IMR-90 (cell line): ENCODE data around the gene NOM1. TPM values are rescaled to one million over a fixed set of nuclear protein-coding genes. Genes with fewer than 3 reads are reported as not detected.

Experiments used
- ATAC-seq: fragments of 200-7000 bp; cut with Tn5 transposase; 2 replicates; pipeline ENCODE4 v1.9.1; 2020; ENCODE audit warnings: low read depth, mild to moderate bottlenecking, moderate library complexity
- BruUV-seq: library from RNA; stranded (reverse); fragments of 400-500 nt; replicated peaks from 2 replicates; lab custom pipeline; 2021; lab: Mats Ljungman, UMichigan
- CTCF ChIA-PET: fragments of 300-600 bp; formaldehyde crosslinking; extraction: SDS; loops from one replicate; lab custom pipeline; 2021; ENCODE audit warnings: antibody characterized with exemption; lab: Yijun Ruan, JAX
- POLR2A ChIA-PET: fragments of 300-600 bp; sonication (Branson Sonifier 250); formaldehyde crosslinking; loops from one replicate; lab custom pipeline; 2022; ENCODE audit warnings: antibody characterized with exemption; ENCODE audit not compliant: unreplicated experiment; lab: Charles Lee
- DNase-seq: peaks from one replicate; pipeline ENCODE4 v3.0.0; 2013
- H2AFZ ChIP-seq: replicated peaks from 2 replicates; pipeline ENCODE3; 2013; ENCODE audit warnings: low read length, mild to moderate bottlenecking; ENCODE audit not compliant: poor library complexity
- H2AK5ac ChIP-seq: 2 replicates; pipeline ENCODE4 v1.6.1; 2013; ENCODE audit warnings: low read depth, low read length, inconsistent platforms
- H2AK9ac ChIP-seq: replicated peaks from 2 replicates; pipeline ENCODE3; 2013; ENCODE audit warnings: mild to moderate bottlenecking, low read depth, low read length, moderate library complexity; ENCODE audit not compliant: poor library complexity
- H2BK120ac ChIP-seq: 2 replicates; pipeline ENCODE4 v1.6.1; 2013; ENCODE audit warnings: low read depth, low read length, inconsistent platforms
- H2BK15ac ChIP-seq: 3 replicates; pipeline ENCODE4 v1.6.1; 2013; ENCODE audit warnings: low read depth, low read length, inconsistent platforms
- H2BK20ac ChIP-seq: 2 replicates; pipeline ENCODE4 v1.6.1; 2013; ENCODE audit warnings: low read depth, mild to moderate bottlenecking, inconsistent platforms, low read length, moderate library complexity
- H2BK5ac ChIP-seq: 2 replicates; pipeline ENCODE4 v1.6.1; 2013; ENCODE audit warnings: mild to moderate bottlenecking, low read depth, low read length, inconsistent platforms; ENCODE audit not compliant: poor library complexity, severe bottlenecking
- H3K14ac ChIP-seq: replicated peaks from 2 replicates; pipeline ENCODE4 v1.6.1; 2013; ENCODE audit warnings: low read depth, low read length, inconsistent platforms
- H3K18ac ChIP-seq: 2 replicates; pipeline ENCODE4 v1.6.1; 2013; ENCODE audit warnings: low read depth, low read length, control low read depth
- H3K23ac ChIP-seq: 2 replicates; pipeline ENCODE4 v1.6.1; 2013; ENCODE audit warnings: low read depth, low read length, inconsistent platforms
- H3K27ac ChIP-seq: 2 replicates; pipeline ENCODE4 v1.5.1; 2013; ENCODE audit warnings: mild to moderate bottlenecking, control low read depth, low read length; ENCODE audit not compliant: insufficient read depth
- H3K27me3 ChIP-seq: 2 replicates; pipeline ENCODE4 v1.6.1; 2013; ENCODE audit warnings: low read length; ENCODE audit not compliant: control insufficient read depth, insufficient read depth
- H3K36me3 ChIP-seq: 2 replicates; pipeline ENCODE4 v1.6.1; 2013; ENCODE audit warnings: low read length, mixed read lengths; ENCODE audit not compliant: control insufficient read depth, insufficient read depth
- H3K4ac ChIP-seq: 2 replicates; pipeline ENCODE4 v1.6.1; 2013; ENCODE audit warnings: low read depth, low read length, inconsistent platforms
- H3K4me1 ChIP-seq: 2 replicates; pipeline ENCODE4 v1.6.1; 2013; ENCODE audit warnings: low read length, mixed read lengths; ENCODE audit not compliant: control insufficient read depth, insufficient read depth
- H3K4me2 ChIP-seq: 2 replicates; pipeline ENCODE4 v1.6.1; 2013; ENCODE audit warnings: low read depth, mild to moderate bottlenecking, control low read depth, low read length, moderate library complexity
- H3K4me3 ChIP-seq: 2 replicates; pipeline ENCODE4 v1.5.1; 2013; ENCODE audit warnings: low read depth, mild to moderate bottlenecking, control low read depth, low read length, moderate library complexity; ENCODE audit not compliant: insufficient read depth
- H3K56ac ChIP-seq: 2 replicates; pipeline ENCODE4 v1.6.1; 2013; ENCODE audit warnings: low read length, inconsistent platforms; ENCODE audit not compliant: insufficient read depth; ENCODE audit errors: extremely low read depth
- H3K79me1 ChIP-seq, 2 experiments: 2 replicates each; pipeline ENCODE4 v1.6.1; 2013; ENCODE audit warnings: low read length in 2 of 2, inconsistent platforms in 1 of 2, low read depth in 1 of 2
- H3K9ac ChIP-seq: 2 replicates; pipeline ENCODE4 v1.6.1; 2013; ENCODE audit warnings: low read depth, low read length, control low read depth
- H3K9me1 ChIP-seq: 2 replicates; pipeline ENCODE4 v1.6.1; 2013; ENCODE audit warnings: low read length, inconsistent platforms; ENCODE audit not compliant: insufficient read depth
- H3K9me3 ChIP-seq: 2 replicates; pipeline ENCODE4 v1.6.1; 2013; ENCODE audit warnings: low read length; ENCODE audit not compliant: control insufficient read depth, insufficient read depth
- H4K20me1 ChIP-seq: 2 replicates; pipeline ENCODE4 v1.6.1; 2013; ENCODE audit warnings: low read length, inconsistent platforms; ENCODE audit not compliant: insufficient read depth
- H4K5ac ChIP-seq: 2 replicates; pipeline ENCODE4 v1.6.1; 2013; ENCODE audit warnings: mild to moderate bottlenecking, low read depth, low read length, control low read depth
- H4K8ac ChIP-seq, 2 experiments: 2 replicates each; pipeline ENCODE4 v1.6.1; 2013; ENCODE audit warnings: low read depth in 2 of 2, low read length in 2 of 2, control low read depth in 1 of 2, inconsistent platforms in 1 of 2
- H4K91ac ChIP-seq: 2 replicates; pipeline ENCODE4 v1.6.1; 2013; ENCODE audit warnings: low read depth, low read length, inconsistent platforms; ENCODE audit not compliant: insufficient read depth
- BHLHE40 ChIP-seq: fragments of 150-350 bp; IDR thresholded peaks from 2 replicates; pipeline ENCODE4 v1.6.1; 2016; ENCODE audit warnings: mild to moderate bottlenecking, low read depth, low read length
- CEBPB ChIP-seq: IDR thresholded peaks from 2 replicates; pipeline ENCODE4 v1.6.1; 2012; ENCODE audit warnings: low read depth, low read length, improper control_type of control experiment
- CTCF ChIP-seq: conservative IDR thresholded peaks from 2 replicates; pipeline ENCODE4 v1.5.1; 2012; ENCODE audit warnings: mild to moderate bottlenecking, low read depth, low read length, improper control_type of control experiment
- MAFK ChIP-seq: IDR thresholded peaks from 2 replicates; pipeline ENCODE4 v1.6.1; 2012; ENCODE audit warnings: low read depth, low read length, improper control_type of control experiment
- MAZ ChIP-seq: IDR thresholded peaks from 2 replicates; pipeline ENCODE4 v1.6.1; 2012; ENCODE audit warnings: low read depth, mild to moderate bottlenecking, low read length, improper control_type of control experiment, moderate library complexity, borderline replicate concordance
- MXI1 ChIP-seq: IDR thresholded peaks from 2 replicates; pipeline ENCODE4 v1.6.1; 2012; ENCODE audit warnings: low read depth, mild to moderate bottlenecking, low read length, moderate library complexity, borderline replicate concordance
- NFE2L2 ChIP-seq: fragments of 150-350 bp; IDR thresholded peaks from 2 replicates; pipeline ENCODE4 v1.6.1; 2016; ENCODE audit warnings: low read depth, mild to moderate bottlenecking, low read length
- POLR2A ChIP-seq: IDR thresholded peaks from 2 replicates; pipeline ENCODE4 v1.6.1; 2012; ENCODE audit warnings: mild to moderate bottlenecking, low read depth, low read length
- RAD21 ChIP-seq: IDR thresholded peaks from 2 replicates; pipeline ENCODE4 v1.6.1; 2012; ENCODE audit warnings: low read length, improper control_type of control experiment
- SMC3 ChIP-seq: fragments of 150-350 bp; IDR thresholded peaks from 2 replicates; pipeline ENCODE4 v1.6.1; 2016; ENCODE audit warnings: low read depth, mild to moderate bottlenecking, antibody characterized with exemption, low read length, moderate library complexity
- WGBS, 2 experiments: methylation state at CpG; one replicate each; pipeline versions ENCODE4 v1.1.5 to v1.1.7; 2013; ENCODE audit warnings: missing lambda C conversion rate in 2 of 2; ENCODE audit not compliant: insufficient read length in 1 of 2; ENCODE audit errors: extremely low coverage in 2 of 2; 5-methylcytosine and 5-hydroxymethylcytosine counted together
- dilution Hi-C: fragments of 300-500 bp; cut with HindIII; formaldehyde crosslinking; loops from one replicate; pipeline ENCODE4 v1.14.3; 2018; ENCODE audit warnings: low sequenced_read_pairs; ENCODE audit not compliant: unreplicated experiment
- in situ Hi-C: fragments of 300-500 bp; cut with MboI; formaldehyde crosslinking; loops from 3 replicates; pipeline ENCODE4 v1.14.3; 2019; ENCODE audit warnings: low sequenced_read_pairs, inconsistent platforms, mixed read lengths
- intact Hi-C: fragments of 100-400 bp; cut with micrococcal nuclease; formaldehyde crosslinking; loops from 2 replicates; pipeline ENCODE4 v1.10.0; 2022
- polyA plus RNA-seq, 3 experiments: library from polyadenylated mRNA; depleted of rRNA; stranded (reverse); fragments of >200 nt; gene quantifications; 2 replicates each; pipeline ENCODE4 v1.2.3, GENCODE V29; 2012; ENCODE audit warnings: low replicate concordance in 1 of 3
- total RNA-seq: library from RNA; depleted of rRNA; stranded (reverse); fragments of >200 nt; gene quantifications from 2 replicates; pipeline ENCODE4 v1.2.3, GENCODE V29; 2012
- TF ChIP-seq, protein P1 (sequence below): fragments of 150-350 bp; IDR thresholded peaks from 2 replicates; pipeline ENCODE4 v1.6.1; 2016; ENCODE audit warnings: low read depth, mild to moderate bottlenecking, low read length, moderate library complexity, borderline replicate concordance

The NOM1 gene
- total and polyA plus RNA-seq, 2 of the 4 experiments (the other 2 are of a cell fraction), result 15.3 to 15.4 TPM

- TF ChIP-seq MAFK (no peak), RAD21 (no peak)
Observed at GRCh38 chr7:157013602-157014549, 64.4 kb downstream of the NOM1 start (continued).

DNA sequence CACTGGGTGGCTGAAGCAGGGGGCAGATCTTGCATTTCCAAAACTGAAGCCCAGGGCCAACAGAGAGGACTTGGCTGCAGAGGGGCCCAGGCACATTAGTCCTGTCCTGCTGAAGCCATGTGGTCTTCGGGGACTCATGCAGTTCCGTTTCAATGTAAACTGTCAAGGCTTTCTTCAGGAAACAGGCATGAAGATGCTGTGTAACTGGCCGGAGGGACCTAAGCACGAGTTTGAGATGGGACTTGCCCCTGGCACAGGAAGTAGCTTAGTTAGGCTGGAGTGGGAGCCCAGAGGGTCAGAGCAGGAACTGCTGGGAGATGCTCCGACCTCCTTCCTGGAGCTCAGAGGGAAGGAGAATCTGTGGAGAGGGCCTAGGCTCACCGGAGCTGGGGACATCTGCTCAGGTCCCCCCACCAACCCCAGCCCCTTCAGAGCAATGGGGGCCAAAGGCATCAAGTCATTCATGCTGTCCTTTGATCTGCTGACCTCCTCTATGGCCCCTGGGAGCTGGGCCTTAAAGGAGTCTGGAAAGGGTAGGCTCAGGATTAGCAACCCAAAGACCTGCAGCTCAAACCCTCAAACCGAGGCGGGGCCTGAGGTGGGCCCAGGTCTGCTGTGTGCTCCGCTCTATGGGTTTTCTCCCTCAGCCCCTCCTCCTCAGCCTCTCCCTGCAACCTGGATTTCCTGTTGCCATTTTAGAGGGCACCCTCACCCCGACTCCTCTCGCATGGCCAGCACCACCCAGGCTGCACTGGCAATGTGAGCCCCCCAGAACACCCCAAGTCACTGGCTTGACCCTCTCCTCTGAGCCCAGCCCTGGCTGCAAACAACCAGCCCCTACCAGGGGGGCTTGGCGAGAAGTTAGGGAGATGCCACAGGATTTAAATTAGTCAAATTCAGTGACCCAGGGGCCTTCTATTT lies 65.4 kb downstream of the NOM1 start:
- no peaks in the 10 kb centered on the region for H3K79me1 ChIP-seq
- POLR2A ChIA-PET, result no interaction called here
- no peaks in the 10 kb centered on the region for H3K9me1 ChIP-seq
- H3K4ac ChIP-seq, result no peak overlapping the region
- dilution Hi-C loops (no loop called here), intact Hi-C loops (no loop called here), in situ Hi-C loops (no loop called here)
- no peak overlapping the region for H3K56ac ChIP-seq
- peaks cover 95% of the 10 kb centered on the region for H3K27me3 ChIP-seq
- no peak overlapping the region for H3K23ac ChIP-seq
- H2BK120ac ChIP-seq, result no peak overlapping the region
- H3K36me3 ChIP-seq, result no peaks in the 10 kb centered on the region
- no peak overlapping the region for H2AK5ac ChIP-seq
- H3K4me3 ChIP-seq, result no peak overlapping the region
- peak overlapping the region; percentile 39 for H2AFZ ChIP-seq
- DNase-seq (no peak), ATAC-seq (no peak)
- no peak overlapping the region for H2BK5ac ChIP-seq
- no peak overlapping the region for H3K18ac ChIP-seq
- no peak overlapping the region for H2BK20ac ChIP-seq
- H2BK15ac ChIP-seq, result no peak overlapping the region
- no TSS peak for BruUV-seq
- CTCF ChIA-PET, result no interaction called here
- H3K4me1 ChIP-seq, result no peaks in the 10 kb centered on the region
- H4K5ac ChIP-seq, result no peak overlapping the region
- H4K20me1 ChIP-seq, result no peaks in the 10 kb centered on the region; the same call in 1 of the 2 replicates
- H4K91ac ChIP-seq, result no peak overlapping the region
- H3K9me3 ChIP-seq, result no peaks in the 10 kb centered on the region; the same call in 1 of the 2 replicates
- H3K9ac ChIP-seq, result no peak overlapping the region
- no peak overlapping the region for H3K27ac ChIP-seq
- H2AK9ac ChIP-seq, result no peak overlapping the region
- H3K14ac ChIP-seq, result no peak overlapping the region
- no CpG with 5 or more reads among the region's 12 CpGs for WGBS, 2 experiments
- no peak overlapping the region for H3K4me2 ChIP-seq
- H4K8ac ChIP-seq, result no peak overlapping the region
- TF ChIP-seq BHLHE40 (no peak), SMC3 (no peak), MXI1 (no peak), CTCF (no peak), POLR2A (no peak), MAZ (no peak), CEBPB (no peak), NFE2L2 (no peak), RAD21 (no peak)
- TF ChIP-seq, protein P1, sequence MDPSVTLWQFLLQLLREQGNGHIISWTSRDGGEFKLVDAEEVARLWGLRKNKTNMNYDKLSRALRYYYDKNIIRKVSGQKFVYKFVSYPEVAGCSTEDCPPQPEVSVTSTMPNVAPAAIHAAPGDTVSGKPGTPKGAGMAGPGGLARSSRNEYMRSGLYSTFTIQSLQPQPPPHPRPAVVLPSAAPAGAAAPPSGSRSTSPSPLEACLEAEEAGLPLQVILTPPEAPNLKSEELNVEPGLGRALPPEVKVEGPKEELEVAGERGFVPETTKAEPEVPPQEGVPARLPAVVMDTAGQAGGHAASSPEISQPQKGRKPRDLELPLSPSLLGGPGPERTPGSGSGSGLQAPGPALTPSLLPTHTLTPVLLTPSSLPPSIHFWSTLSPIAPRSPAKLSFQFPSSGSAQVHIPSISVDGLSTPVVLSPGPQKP, result no peak
